Astrocyte of the spinal cord (primary cell): ENCODE measurements around the gene HSPD1.
A peak's percentile ranks its signal among the peaks of the same experiment; 100 is the strongest.

Source experiments
- DNase-seq: peaks from one replicate; pipeline ENCODE4 v3.0.0; 2011; ENCODE audit warnings: low read depth, low spot score
- H3K4me3 ChIP-seq: 2 replicates; pipeline ENCODE4 v1.5.1; 2011; ENCODE audit warnings: low read depth, mild to moderate bottlenecking, low read length, moderate library complexity
- in situ Hi-C: cut with HindIII; loops from 2 replicates; pipeline ENCODE4 v1.10.0; 2017; ENCODE audit warnings: low sequenced_read_pairs
- TF ChIP-seq, protein P1 (sequence below): IDR thresholded peaks from 2 replicates; pipeline ENCODE4 v1.5.1; 2012; ENCODE audit warnings: low read depth, mild to moderate bottlenecking, low read length, inconsistent platforms

The HSPD1 gene

GRCh38 chr2:197499594-197500502 is at the start of gene HSPD1, which contains the start of gene HSPE1:
Gene HSPD1, minus strand, starts transcription at chr2:197499840. Its CDS starts 992 bp downstream, at chr2:197498848.
Gene HSPE1, plus strand, starts transcription at chr2:197500379. Its CDS starts 58 bp downstream, at chr2:197500437.
- peak within 1 kb of the TSS; percentile 92 for H3K4me3 ChIP-seq
- in situ Hi-C loops = no loop called here
- peak; percentile 100 for DNase-seq
- TF ChIP-seq, protein P1, sequence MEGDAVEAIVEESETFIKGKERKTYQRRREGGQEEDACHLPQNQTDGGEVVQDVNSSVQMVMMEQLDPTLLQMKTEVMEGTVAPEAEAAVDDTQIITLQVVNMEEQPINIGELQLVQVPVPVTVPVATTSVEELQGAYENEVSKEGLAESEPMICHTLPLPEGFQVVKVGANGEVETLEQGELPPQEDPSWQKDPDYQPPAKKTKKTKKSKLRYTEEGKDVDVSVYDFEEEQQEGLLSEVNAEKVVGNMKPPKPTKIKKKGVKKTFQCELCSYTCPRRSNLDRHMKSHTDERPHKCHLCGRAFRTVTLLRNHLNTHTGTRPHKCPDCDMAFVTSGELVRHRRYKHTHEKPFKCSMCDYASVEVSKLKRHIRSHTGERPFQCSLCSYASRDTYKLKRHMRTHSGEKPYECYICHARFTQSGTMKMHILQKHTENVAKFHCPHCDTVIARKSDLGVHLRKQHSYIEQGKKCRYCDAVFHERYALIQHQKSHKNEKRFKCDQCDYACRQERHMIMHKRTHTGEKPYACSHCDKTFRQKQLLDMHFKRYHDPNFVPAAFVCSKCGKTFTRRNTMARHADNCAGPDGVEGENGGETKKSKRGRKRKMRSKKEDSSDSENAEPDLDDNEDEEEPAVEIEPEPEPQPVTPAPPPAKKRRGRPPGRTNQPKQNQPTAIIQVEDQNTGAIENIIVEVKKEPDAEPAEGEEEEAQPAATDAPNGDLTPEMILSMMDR = no peak

DNA sequence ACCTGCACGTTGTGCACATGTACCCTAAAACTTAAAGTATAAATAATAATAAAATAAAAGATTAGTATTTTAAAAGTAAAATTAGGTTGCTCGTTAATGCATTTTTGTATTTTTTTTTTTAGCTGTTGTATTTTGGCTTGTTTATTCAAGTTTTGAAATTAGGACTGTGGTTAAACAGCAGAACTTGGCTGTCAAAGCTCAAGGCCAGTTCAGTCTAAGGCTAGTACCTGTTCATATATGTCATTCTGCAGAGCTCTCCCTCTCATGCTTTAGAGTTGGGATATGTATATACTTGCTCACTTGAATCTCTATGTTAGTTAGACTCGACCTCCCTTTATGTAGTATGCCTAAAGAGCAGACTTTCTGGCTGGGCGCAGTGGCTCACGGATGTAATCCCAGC is 48.9 kb upstream of the HSPD1 start:
- in situ Hi-C loops = no loop called here
- no peak for DNase-seq
- H3K4me3 ChIP-seq = no peak overlapping the region
- TF ChIP-seq, protein P1 = no peak

DNA sequence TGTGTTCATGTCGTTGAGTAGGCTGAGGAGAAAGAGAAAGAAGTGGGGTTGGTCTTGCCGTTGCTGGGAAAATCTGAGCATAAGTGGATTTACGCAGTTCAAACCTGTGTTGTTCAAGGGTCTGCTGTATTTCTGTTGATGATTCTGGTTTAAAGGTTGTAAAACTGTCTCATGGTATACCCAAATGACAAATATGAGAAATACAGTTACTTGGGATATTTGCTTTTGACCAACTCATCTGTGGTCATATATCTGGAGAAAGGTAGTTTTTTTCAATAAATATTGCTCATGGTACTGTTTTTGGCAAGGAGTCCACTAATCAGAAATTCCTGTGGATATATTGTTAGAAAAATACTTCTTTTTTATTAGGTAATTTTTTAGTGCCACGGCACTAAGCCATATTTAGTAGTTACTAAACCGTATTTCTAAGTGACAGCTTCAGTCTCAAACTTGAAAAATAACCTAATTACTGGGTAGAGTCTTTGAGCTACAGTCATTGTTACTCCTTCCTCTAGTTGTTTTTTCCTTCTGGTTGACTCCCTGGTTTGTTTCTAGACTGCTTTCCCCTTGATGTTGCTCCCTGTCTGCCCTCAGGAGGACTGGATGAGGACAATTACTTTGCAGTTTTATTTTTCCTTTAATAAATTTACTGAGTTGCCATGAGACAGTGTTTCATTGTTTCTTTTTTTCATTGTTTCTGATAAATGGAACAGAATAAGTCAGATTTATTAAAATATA is 47.7 kb upstream of the HSPD1 start:
- H3K4me3 ChIP-seq = no peak overlapping the region
- in situ Hi-C loops = no loop called here
- TF ChIP-seq, protein P1 = no peak
- no peak for DNase-seq

DNA sequence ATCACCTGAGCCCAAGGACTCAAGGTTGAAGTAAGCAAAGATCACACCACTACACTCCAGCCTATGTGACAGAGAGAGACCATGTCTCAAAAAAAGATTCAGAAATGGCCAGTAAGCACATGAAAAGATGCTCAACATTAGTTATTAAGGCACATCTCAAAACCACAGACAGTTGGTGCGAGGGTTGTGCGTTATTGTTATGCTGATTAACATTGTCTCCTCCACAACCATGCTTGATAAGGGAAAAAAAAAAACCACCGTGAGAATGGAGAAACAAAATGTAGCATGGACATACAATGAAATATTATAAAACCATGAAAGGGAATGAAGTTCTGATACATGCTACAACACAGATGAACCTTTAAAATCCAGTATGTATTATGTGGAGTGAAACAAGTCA is 43.6 kb upstream of the HSPD1 start:
- TF ChIP-seq, protein P1 = no peak
- in situ Hi-C loops = no loop called here
- no peak overlapping the region for H3K4me3 ChIP-seq
- DNase-seq = no peak

GRCh38 chr2:197539734-197540133 is 40.1 kb upstream of the HSPD1 start:
- no peak overlapping the region for H3K4me3 ChIP-seq
- TF ChIP-seq, protein P1 = no peak
- DNase-seq = no peak
- in situ Hi-C loops = no loop called here

GRCh38 chr2:197538412-197538811 is 38.8 kb upstream of the HSPD1 start:
- TF ChIP-seq, protein P1 = no peak
- in situ Hi-C loops = no loop called here
- no peak for DNase-seq
- H3K4me3 ChIP-seq = no peak overlapping the region
